Common myeloid progenitor, CD34-positive (primary cell): Measurements from ENCODE around the gene TMEM39A.

ENCODE experiments used
- CTCF ChIA-PET: fragments of 350-600 bp; sonication (Branson Sonifier 250); formaldehyde crosslinking; loops from one replicate; lab custom pipeline; 2021; ENCODE audit warnings: antibody characterized with exemption; lab: Charles Lee
- POLR2A ChIA-PET: fragments of 350-600 bp; sonication (Branson Sonifier 250); formaldehyde crosslinking; loops from one replicate; lab custom pipeline; 2021; ENCODE audit warnings: antibody characterized with exemption; lab: Charles Lee
- DNase-seq, 3 donors: peaks; one replicate each; pipeline versions ENCODE4 v3.0.0 to v3.0.0-alpha.2; 2013
- H3K27ac ChIP-seq, 2 experiments: 1 replicate in 1 of 2; 2 replicates in 1 of 2; pipeline ENCODE4 v1.7.0; 2013; ENCODE audit warnings: inconsistent platforms in 2 of 2, low read length in 2 of 2, mild to moderate bottlenecking in 2 of 2, low read depth in 1 of 2, moderate library complexity in 1 of 2; ENCODE audit not compliant: severe bottlenecking in 2 of 2, insufficient read depth in 1 of 2, poor library complexity in 1 of 2
- H3K27me3 ChIP-seq, 5 experiments: replicated peaks in 2 of 5; 1 replicate in 3 of 5; 2 replicates in 2 of 5; pipeline versions ENCODE4 v1.6.1 to v1.7.0; 2013; ENCODE audit warnings: low read length in 4 of 5, mild to moderate bottlenecking in 2 of 5, moderate library complexity in 2 of 5, inconsistent platforms in 1 of 5; ENCODE audit not compliant: insufficient read depth in 5 of 5, control insufficient read depth in 4 of 5
- H3K36me3 ChIP-seq, 4 experiments: 1 replicate in 2 of 4; 2 replicates in 2 of 4; pipeline versions ENCODE4 v1.6.1 to v1.7.0; 2013; ENCODE audit warnings: low read length in 3 of 4, control low read depth in 1 of 4, mild to moderate bottlenecking in 1 of 4; ENCODE audit not compliant: control insufficient read depth in 4 of 4, insufficient read depth in 4 of 4
- H3K4me1 ChIP-seq, 4 experiments: 1 replicate in 3 of 4; 2 replicates in 1 of 4; pipeline versions ENCODE4 v1.6.1 to v1.7.1; 2013; ENCODE audit warnings: low read length in 3 of 4, mild to moderate bottlenecking in 3 of 4, control low read depth in 1 of 4, inconsistent platforms in 1 of 4, moderate library complexity in 1 of 4; ENCODE audit not compliant: control insufficient read depth in 4 of 4, insufficient read depth in 4 of 4; ENCODE audit errors: control extremely low read depth in 1 of 4
- H3K4me3 ChIP-seq, 7 experiments: 1 replicate in 4 of 7; 2 replicates in 3 of 7; pipeline versions ENCODE4 v1.5.1 to v1.7.0; 2013; ENCODE audit warnings: mild to moderate bottlenecking in 7 of 7, low read length in 6 of 7, moderate library complexity in 6 of 7, inconsistent platforms in 2 of 7, low read depth in 2 of 7, control low read depth in 1 of 7; ENCODE audit not compliant: insufficient read depth in 4 of 7, control insufficient read depth in 1 of 7; ENCODE audit errors: extremely low read depth in 1 of 7
- H3K9me3 ChIP-seq, 5 experiments: 1 replicate in 4 of 5; 2 replicates in 1 of 5; pipeline versions ENCODE4 v1.6.1 to v1.7.1; 2013; ENCODE audit warnings: low read length in 4 of 5, mild to moderate bottlenecking in 2 of 5, inconsistent platforms in 1 of 5, low read depth in 1 of 5, moderate library complexity in 1 of 5; ENCODE audit not compliant: control insufficient read depth in 4 of 5, insufficient read depth in 2 of 5; ENCODE audit errors: control extremely low read depth in 1 of 5
- WGBS: methylation state at CpG from one replicate; pipeline ENCODE4 v1.1.5; 2013; ENCODE audit not compliant: insufficient coverage; 5-methylcytosine and 5-hydroxymethylcytosine counted together

TMEM39A gene

GRCh38 chr3:119417771-119418512 is 45.5 kb downstream of the TMEM39A start:
- Histone ChIP-seq H3K27me3 (no peaks in the 10 kb centered on the region), H3K4me1 (no peaks in the 10 kb centered on the region), H3K27ac (no peak overlapping the region), H3K4me3 (no peak overlapping the region), H3K36me3 (no peaks in the 10 kb centered on the region), H3K9me3 (no peaks in the 10 kb centered on the region)
- POLR2A ChIA-PET = no interaction called here
- CTCF ChIA-PET = interaction anchor here (0.7 kb wide), 1 partner anchor 144 kb away, joined by 3 read pairs; no protein-coding TSS in a partner anchor
- WGBS = 100% methylated on average over 7 of the region's 8 CpGs
- no peak for DNase-seq

- 100% methylated on average over 1 of the region's 1 CpG for WGBS
- ChIA-PET POLR2A (no interaction called here), CTCF (interaction anchor here (0.7 to 1.1 kb wide), 2 partner anchors 13 to 143 kb away, joined by 3 read pairs; no protein-coding TSS in a partner anchor)
- H3K36me3 ChIP-seq = no peaks in the 10 kb centered on the region
- DNase-seq = no peak
- H3K4me3 ChIP-seq = no peak overlapping the region
- H3K27ac ChIP-seq = no peak overlapping the region
- no peaks in the 10 kb centered on the region for H3K4me1 ChIP-seq
- H3K9me3 ChIP-seq = no peaks in the 10 kb centered on the region
- H3K27me3 ChIP-seq = no peaks in the 10 kb centered on the region
Observed at GRCh38 chr3:119416873-119417272, 46.5 kb downstream of the TMEM39A start.

- 100% methylated on average over 6 of the region's 7 CpGs for WGBS
- no peak overlapping the region for H3K4me3 ChIP-seq
- H3K27ac ChIP-seq = no peak overlapping the region
- ChIA-PET CTCF (no interaction called here), POLR2A (no interaction called here)
- H3K4me1 ChIP-seq = no peaks in the 10 kb centered on the region
- peaks cover 0 to 8% (median 0%) of the 10 kb centered on the region in 4 experiments for H3K36me3 ChIP-seq
- no peaks in the 10 kb centered on the region for H3K9me3 ChIP-seq
- no peak for DNase-seq
- no peaks in the 10 kb centered on the region for H3K27me3 ChIP-seq
Observed at GRCh38 chr3:119413603-119414280, 49.7 kb downstream of the TMEM39A start.

GRCh38 chr3:119409844-119410243 is 53.6 kb downstream of the TMEM39A start:
- 100% methylated on average over 1 of the region's 1 CpG for WGBS
- POLR2A ChIA-PET = no interaction called here
- Histone ChIP-seq H3K27me3 (no peaks in the 10 kb centered on the region), H3K4me3 (no peak overlapping the region), H3K9me3 (no peaks in the 10 kb centered on the region), H3K27ac (no peak overlapping the region), H3K36me3 (peaks cover 0 to 8% (median 0%) of the 10 kb centered on the region in 4 experiments), H3K4me1 (no peaks in the 10 kb centered on the region)
- no peak for DNase-seq
- CTCF ChIA-PET = interaction anchor here (0.8 kb wide), 1 partner anchor 9 kb away, joined by 3 read pairs; no protein-coding TSS in a partner anchor

GRCh38 chr3:119408243-119408950 is 55.0 kb downstream of the TMEM39A start:
- no peak for DNase-seq
- no peak overlapping the region for H3K4me3 ChIP-seq
- no peaks in the 10 kb centered on the region for H3K9me3 ChIP-seq
- peaks cover 0 to 8% (median 0%) of the 10 kb centered on the region in 4 experiments for H3K36me3 ChIP-seq
- H3K4me1 ChIP-seq = no peaks in the 10 kb centered on the region
- CTCF ChIA-PET = interaction anchor here (1.4 kb wide), 1 partner anchor 10 kb away, joined by 4 read pairs; no protein-coding TSS in a partner anchor
- no peak overlapping the region for H3K27ac ChIP-seq
- POLR2A ChIA-PET = no interaction called here
- 74% methylated on average over 3 of the region's 3 CpGs for WGBS
- no peaks in the 10 kb centered on the region for H3K27me3 ChIP-seq

GRCh38 chr3:119405315-119405714 is 58.1 kb downstream of the TMEM39A start:
- no peaks in the 10 kb centered on the region for H3K9me3 ChIP-seq
- WGBS = 100% methylated on average over 1 of the region's 2 CpGs
- H3K36me3 ChIP-seq = peaks cover 0 to 4% (median 0%) of the 10 kb centered on the region in 4 experiments
- DNase-seq = no peak
- ChIA-PET POLR2A (no interaction called here), CTCF (no interaction called here)
- H3K4me3 ChIP-seq = no peak overlapping the region
- H3K27me3 ChIP-seq = no peaks in the 10 kb centered on the region
- no peaks in the 10 kb centered on the region for H3K4me1 ChIP-seq
- no peak overlapping the region for H3K27ac ChIP-seq
